Smooth muscle cell (in vitro differentiated cells): ENCODE results near the gene SKOR2. TPM values are rescaled to one million over a fixed set of nuclear protein-coding genes. Genes with fewer than 3 reads are reported as not detected.
"Not testable (repeated sequence)": the region's sequence is repeated elsewhere in the genome, so short reads cannot be mapped to it uniquely, and the experiment has no call there.

Experiments
- DNase-seq: peaks from one replicate; lab custom pipeline; 2025; ENCODE audit not compliant: unreplicated experiment; lab: John Stamatoyannopoulos, UW
- H2AFZ ChIP-seq: fragments of 200-600 bp; sonication (generic); 2 replicates; pipeline ENCODE4 v1.6.0; 2016; ENCODE audit warnings: antibody characterized with exemption, low read depth, mild to moderate bottlenecking
- H3F3A ChIP-seq: fragments of 200-600 bp; sonication (generic); 2 replicates; pipeline ENCODE4 v1.6.0; 2017; ENCODE audit warnings: antibody characterized with exemption, low read depth
- H3K27ac ChIP-seq: fragments of 200-600 bp; sonication (generic); 2 replicates; pipeline ENCODE4 v1.5.1; 2016; ENCODE audit warnings: low read depth, mild to moderate bottlenecking
- H3K27me3 ChIP-seq: fragments of 200-600 bp; sonication (generic); 2 replicates; pipeline ENCODE4 v1.6.1; 2016; ENCODE audit warnings: low read depth, mild to moderate bottlenecking
- H3K36me3 ChIP-seq: fragments of 200-600 bp; sonication (generic); 2 replicates; pipeline ENCODE4 v1.5.1; 2016; ENCODE audit warnings: low read depth
- H3K4me1 ChIP-seq: fragments of 200-600 bp; sonication (generic); 2 replicates; pipeline ENCODE4 v1.5.1; 2016; ENCODE audit warnings: low read depth
- H3K4me2 ChIP-seq: fragments of 200-600 bp; sonication (generic); 2 replicates; pipeline ENCODE4 v1.6.0; 2016; ENCODE audit warnings: mild to moderate bottlenecking
- H3K4me3 ChIP-seq: fragments of 200-600 bp; sonication (generic); 2 replicates; pipeline ENCODE4 v1.5.1; 2016; ENCODE audit warnings: mild to moderate bottlenecking
- H3K79me2 ChIP-seq: fragments of 200-600 bp; sonication (generic); 2 replicates; pipeline ENCODE4 v1.6.0; 2016; ENCODE audit warnings: low read depth, mild to moderate bottlenecking
- H3K9ac ChIP-seq: fragments of 200-600 bp; sonication (generic); 2 replicates; pipeline ENCODE4 v1.6.0; 2016; ENCODE audit warnings: low read depth
- H3K9me3 ChIP-seq: fragments of 200-600 bp; sonication (generic); replicated peaks from 2 replicates; pipeline ENCODE4 v1.5.1; 2016; ENCODE audit warnings: low read depth
- H4K20me1 ChIP-seq: fragments of 200-600 bp; sonication (generic); 2 replicates; pipeline ENCODE4 v1.6.0; 2016; ENCODE audit warnings: low read depth
- CTCF ChIP-seq: fragments of 200-600 bp; sonication (generic); IDR thresholded peaks from 2 replicates; pipeline ENCODE4 v1.5.1; 2017; ENCODE audit warnings: borderline replicate concordance, mild to moderate bottlenecking, antibody characterized with exemption; ENCODE audit not compliant: insufficient read depth, poor library complexity, severe bottlenecking
- WGBS: methylation state at CpG from one replicate; pipeline ENCODE4 v1.1.7; 2016; ENCODE audit warnings: low lambda C conversion rate; 5-methylcytosine and 5-hydroxymethylcytosine counted together
- polyA plus RNA-seq: library from polyadenylated mRNA; unstranded; fragments of >200 nt; fragmentation: Nextera tagmentation; extraction: Ambion mirVana; gene quantifications from 2 replicates; pipeline ENCODE4 v1.2.1, GENCODE V29; 2016
- total RNA-seq: library from RNA; depleted of rRNA; stranded (reverse); fragments of >200 nt; gene quantifications from 2 replicates; pipeline ENCODE4 v1.2.3, GENCODE V29; 2014

Gene SKOR2
- total and polyA plus RNA-seq, 2 experiments from 2014 or later: not detected

- Histone ChIP-seq H3K27ac (no peak overlapping the region), H3K9ac (no peak overlapping the region), H3K36me3 (no peaks in the 10 kb centered on the region), H3K79me2 (no peaks in the 10 kb centered on the region), H3K4me1 (no peaks in the 10 kb centered on the region), H3K4me2 (no peak overlapping the region), H3F3A (no peaks in the 10 kb centered on the region), H2AFZ (no peak overlapping the region), H3K27me3 (no peaks in the 10 kb centered on the region), H3K4me3 (no peak overlapping the region), H4K20me1 (no peaks in the 10 kb centered on the region), H3K9me3 (no peaks in the 10 kb centered on the region)
- TF ChIP-seq CTCF: no peak
- DNase-seq: no peak
- 82% methylated on average over 7 of the region's 7 CpGs for WGBS
Measured at GRCh38 chr18:47187721-47188120, 63.7 kb downstream of the SKOR2 start.

DNA sequence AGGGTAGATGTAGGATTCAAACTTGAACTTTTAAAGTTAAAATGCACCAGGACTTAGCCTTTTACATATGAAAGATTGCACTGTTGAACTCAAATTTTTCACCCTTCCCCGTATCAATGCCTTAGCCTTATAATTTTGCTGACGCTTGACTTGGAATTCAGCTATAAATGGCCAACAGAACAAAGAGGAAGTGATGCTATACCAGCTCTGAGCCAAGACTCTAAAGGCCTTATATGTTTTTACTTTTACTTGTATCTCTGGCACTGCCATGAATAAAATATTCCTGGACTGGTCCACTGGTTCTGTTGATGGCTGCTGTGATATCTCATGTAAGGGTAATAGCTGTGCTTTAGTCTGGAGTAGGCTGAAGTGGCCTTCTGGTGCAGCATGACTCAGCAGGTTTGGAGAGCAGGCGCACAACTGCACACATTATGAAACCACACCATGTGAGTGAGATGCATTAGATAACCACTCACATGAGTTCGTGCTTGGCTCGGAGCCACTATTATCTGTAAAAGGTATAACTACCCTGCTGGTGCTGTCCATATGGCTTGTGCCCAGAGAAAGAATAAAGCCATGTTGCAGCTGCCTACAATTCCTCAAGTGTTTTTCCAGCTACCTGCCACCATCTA is 66.9 kb downstream of the SKOR2 start:
- Histone ChIP-seq H3K9me3 (no peaks in the 10 kb centered on the region), H3K4me2 (no peak overlapping the region), H3K9ac (no peak overlapping the region), H3F3A (no peaks in the 10 kb centered on the region), H3K79me2 (no peaks in the 10 kb centered on the region), H3K27ac (no peak overlapping the region), H4K20me1 (no peaks in the 10 kb centered on the region), H3K36me3 (no peaks in the 10 kb centered on the region), H3K27me3 (no peaks in the 10 kb centered on the region), H3K4me1 (no peaks in the 10 kb centered on the region), H3K4me3 (no peak overlapping the region), H2AFZ (no peak overlapping the region)
- no peak for DNase-seq
- no peak for TF ChIP-seq CTCF
- 83% methylated on average over 5 of the region's 5 CpGs for WGBS

DNA sequence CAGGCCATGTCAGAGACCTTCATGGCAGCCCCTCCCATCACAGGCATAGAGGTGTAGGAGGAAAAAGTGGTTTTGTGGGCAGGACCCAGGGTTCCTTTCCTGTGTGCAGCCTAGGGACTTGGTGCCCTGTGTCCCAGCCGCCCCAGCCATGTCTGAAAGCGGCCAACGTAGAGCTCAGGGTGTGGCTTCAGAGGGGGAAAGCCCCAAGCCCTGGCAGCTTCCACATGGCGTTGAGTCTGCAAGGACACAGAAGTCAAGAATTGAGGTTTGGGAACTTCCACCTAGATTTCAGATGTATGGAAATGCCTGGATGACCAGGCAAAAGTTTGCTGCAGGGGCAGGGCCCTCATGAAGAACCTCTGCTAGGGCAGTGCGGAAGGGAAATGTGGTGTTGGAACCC is 69.3 kb downstream of the SKOR2 start:
- not testable (repeated sequence) for H3K4me3 ChIP-seq, H3K9ac ChIP-seq, H3K27me3 ChIP-seq, DNase-seq, H3K79me2 ChIP-seq, H3K4me1 ChIP-seq, H3K9me3 ChIP-seq, H3F3A ChIP-seq, H2AFZ ChIP-seq, H4K20me1 ChIP-seq, H3K36me3 ChIP-seq, H3K4me2 ChIP-seq, H3K27ac ChIP-seq
- WGBS: 96% methylated on average over 5 of the region's 5 CpGs

- no peak for DNase-seq
- H3K9me3 ChIP-seq: no peaks in the 10 kb centered on the region
- no peaks in the 10 kb centered on the region for H4K20me1 ChIP-seq
- no peaks in the 10 kb centered on the region for H3K4me1 ChIP-seq
- H3K4me3 ChIP-seq: no peak overlapping the region
- H3K79me2 ChIP-seq: peaks cover 3% of the 10 kb centered on the region
- no peak overlapping the region for H3K9ac ChIP-seq
- WGBS: 80% methylated on average over 3 of the region's 3 CpGs
- no peak overlapping the region for H3K4me2 ChIP-seq
- H3K36me3 ChIP-seq: no peaks in the 10 kb centered on the region
- TF ChIP-seq CTCF: no peak
- H3F3A ChIP-seq: no peaks in the 10 kb centered on the region
- no peaks in the 10 kb centered on the region for H3K27me3 ChIP-seq
- no peak overlapping the region for H2AFZ ChIP-seq
- H3K27ac ChIP-seq: no peak overlapping the region
Measured at GRCh38 chr18:47180765-47181164, 70.7 kb downstream of the SKOR2 start.
